Adrenal gland (tissue), 12 donors: Measurements from ENCODE around the gene NUP153. TPM values are rescaled to one million over a fixed set of nuclear protein-coding genes. Genes with fewer than 3 reads are reported as not detected.

ENCODE experiments used
- DNase-seq, 7 donors: peaks; one replicate each; pipeline ENCODE4 v3.0.0-alpha.2; 2019 to 2020
- H3K27ac ChIP-seq, 5 donors: fragments of 200-600 bp; sonication (generic) in 4 of 5; 1 replicate in 3 of 5; 2 replicates in 2 of 5; pipeline versions ENCODE4 v1.5.1 to v1.8.0; 2016 to 2020; ENCODE audit warnings: mild to moderate bottlenecking in 1 of 5
- H3K27me3 ChIP-seq: fragments of 200-600 bp; 2 replicates; pipeline ENCODE4 v1.8.0; 2021
- H3K36me3 ChIP-seq, 2 donors: fragments of 200-600 bp; replicated peaks in 1 of 2; 1 replicate in 1 of 2; 2 replicates in 1 of 2; pipeline versions ENCODE4 v1.5.1 to v1.8.0; 2018 to 2022
- H3K4me1 ChIP-seq, 2 donors: fragments of 200-600 bp; replicated peaks in 1 of 2; 1 replicate in 1 of 2; 2 replicates in 1 of 2; pipeline versions ENCODE4 v1.5.1 to v1.8.0; 2018 to 2021
- H3K4me3 ChIP-seq, 4 donors: fragments of 200-600 bp; sonication (generic) in 3 of 4; one replicate each; pipeline ENCODE4 v1.5.1; 2016 to 2018
- H3K9me3 ChIP-seq, 3 donors: fragments of 200-600 bp; sonication (generic) in 1 of 3; replicated peaks in 1 of 3; 1 replicate in 2 of 3; 2 replicates in 1 of 3; pipeline versions ENCODE4 v1.5.1 to v1.8.0; 2016 to 2021
- POLR2A ChIP-seq, 2 donors: fragments of 450-650 bp; IDR thresholded peaks; one replicate each; pipeline ENCODE4 v1.6.1; 2017; ENCODE audit warnings: antibody characterized with exemption in 2 of 2, mild to moderate bottlenecking in 2 of 2, moderate library complexity in 1 of 2
- WGBS, 4 donors: extraction: QIAGEN DNeasy Blood & Tissue Kit in 2 of 4; methylation state at CpG; one replicate each; pipeline versions ENCODE4 v1.1.5 to v1.1.7; 2013 to 2017; 5-methylcytosine and 5-hydroxymethylcytosine counted together
- intact Hi-C, 2 donors: fragments of 100-400 bp; cut with DNase I; formaldehyde crosslinking; loops; one replicate each; pipeline versions ENCODE4 v1.14.1 to v1.15.0; 2022 to 2023
- polyA plus RNA-seq, 3 donors: library from polyadenylated mRNA; stranded (reverse); fragments of 200-250 nt in 2 of 3; fragments of 350-450 nt in 1 of 3; fragmentation: Illumina TruSeq in 1 of 3; extraction: RNeasy Lipid Tissue Mini Kit (QIAGEN cat#74804) in 1 of 3; gene quantifications; one replicate each; pipeline ENCODE4 v1.2.3, GENCODE V29; 2013 to 2014
- total RNA-seq, 9 donors: library from RNA; depleted of rRNA in 4 of 9; stranded (reverse); fragments of >200 nt in 4 of 9; fragments of 120-200 nt in 1 of 9; fragmentation: NEBNext Ultra II Directional in 1 of 9; extraction: Animal tissue kit (Norgen Biotek cat#: 25700) in 1 of 9; gene quantifications; one replicate each; pipeline versions ENCODE4 v1.1.0 to v1.2.4, GENCODE V29; 2013 to 2023
- TF ChIP-seq, protein P1 (sequence below), 6 experiments: fragments of 450-650 bp in 4 of 6; fragments of 200-600 bp in 2 of 6; sonication (generic) in 1 of 6; IDR thresholded peaks; 1 replicate in 5 of 6; 2 replicates in 1 of 6; pipeline versions ENCODE4 v1.5.1 to v1.8.0; 2016 to 2021; ENCODE audit warnings: antibody characterized with exemption in 6 of 6, mild to moderate bottlenecking in 2 of 6, moderate library complexity in 1 of 6
- donor health status: healthy with polysubstance abuse.
- donor health status: Bipolar disorder and iron deficiency.
- donor health status: DM: yes; HTN: yes; CAD: no.
- donor health status: DM: no; HTN: no; CAD: no.
- donor health status: DM: no; HTN: no; CAD: no.
- donor health status: DM: yes; HTN: yes; CAD: no.

Gene NUP153
- total and polyA plus RNA-seq, 12 donors, result 4.6 to 31.4 (median 28.2) TPM

DNA sequence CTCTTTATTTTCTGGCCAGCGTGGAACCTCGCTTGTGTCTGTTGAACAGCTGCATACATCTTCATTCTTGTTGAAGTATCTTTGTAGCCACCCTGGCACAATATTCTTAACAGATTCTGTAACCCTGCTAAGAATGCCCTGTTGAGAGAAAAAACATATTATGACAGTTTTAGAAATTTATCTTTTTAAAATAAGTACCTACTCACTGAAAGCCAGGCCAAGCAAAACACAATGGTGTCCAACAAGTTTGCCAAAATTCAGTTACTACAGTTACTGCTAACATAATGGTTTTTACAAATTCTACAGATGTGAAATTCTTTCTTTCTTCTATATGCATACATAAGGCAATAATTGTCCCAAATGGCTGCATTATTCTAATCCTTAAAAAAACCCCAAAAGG, 18.2 kb downstream of the NUP153 start:
- TF ChIP-seq, protein P1, sequence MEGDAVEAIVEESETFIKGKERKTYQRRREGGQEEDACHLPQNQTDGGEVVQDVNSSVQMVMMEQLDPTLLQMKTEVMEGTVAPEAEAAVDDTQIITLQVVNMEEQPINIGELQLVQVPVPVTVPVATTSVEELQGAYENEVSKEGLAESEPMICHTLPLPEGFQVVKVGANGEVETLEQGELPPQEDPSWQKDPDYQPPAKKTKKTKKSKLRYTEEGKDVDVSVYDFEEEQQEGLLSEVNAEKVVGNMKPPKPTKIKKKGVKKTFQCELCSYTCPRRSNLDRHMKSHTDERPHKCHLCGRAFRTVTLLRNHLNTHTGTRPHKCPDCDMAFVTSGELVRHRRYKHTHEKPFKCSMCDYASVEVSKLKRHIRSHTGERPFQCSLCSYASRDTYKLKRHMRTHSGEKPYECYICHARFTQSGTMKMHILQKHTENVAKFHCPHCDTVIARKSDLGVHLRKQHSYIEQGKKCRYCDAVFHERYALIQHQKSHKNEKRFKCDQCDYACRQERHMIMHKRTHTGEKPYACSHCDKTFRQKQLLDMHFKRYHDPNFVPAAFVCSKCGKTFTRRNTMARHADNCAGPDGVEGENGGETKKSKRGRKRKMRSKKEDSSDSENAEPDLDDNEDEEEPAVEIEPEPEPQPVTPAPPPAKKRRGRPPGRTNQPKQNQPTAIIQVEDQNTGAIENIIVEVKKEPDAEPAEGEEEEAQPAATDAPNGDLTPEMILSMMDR (IDR thresholded peaks at IDR 0.05), result no peak
- TF ChIP-seq POLR2A (IDR thresholded peaks at IDR 0.05), result no peak
- H3K36me3 ChIP-seq, result peaks cover 0 to 4% of the 10 kb centered on the region in 2 donors
- no peak overlapping the region for H3K4me3 ChIP-seq
- no peak for DNase-seq
- intact Hi-C loops, result no loop called here
- 79 to 98% (median 93%) methylated on average over 2 of the region's 2 CpGs for WGBS, 4 donors
- no peak overlapping the region for H3K27ac ChIP-seq
- H3K9me3 ChIP-seq, result no peaks in the 10 kb centered on the region
- peaks cover 0 to 5% of the 10 kb centered on the region in 2 donors for H3K4me1 ChIP-seq
- no peaks in the 10 kb centered on the region for H3K27me3 ChIP-seq

DNA sequence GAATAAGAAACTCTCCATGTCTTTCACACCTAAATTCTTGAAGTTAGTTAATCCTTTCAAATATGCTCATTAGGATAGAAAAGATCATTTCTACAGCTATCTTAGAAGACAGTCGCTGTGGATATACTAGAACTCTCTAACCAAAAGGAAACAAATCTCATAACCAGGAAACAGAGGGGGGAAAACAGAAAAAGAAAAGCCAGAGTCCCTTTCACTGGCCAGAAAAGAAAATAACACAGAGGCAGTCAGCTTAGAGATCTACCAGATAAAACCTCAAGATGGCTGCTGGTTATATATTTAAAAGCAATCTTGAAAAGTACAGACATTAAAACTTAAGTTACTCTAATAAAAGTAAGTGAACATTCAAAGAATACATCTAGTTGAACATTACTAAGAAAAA, 19.6 kb downstream of the NUP153 start:
- H3K27ac ChIP-seq, result no peak overlapping the region
- TF ChIP-seq POLR2A (IDR thresholded peaks at IDR 0.05), result no peak
- TF ChIP-seq, protein P1 (IDR thresholded peaks at IDR 0.05), result no peak
- peaks cover 0 to 4% of the 10 kb centered on the region in 2 donors for H3K36me3 ChIP-seq
- H3K27me3 ChIP-seq, result no peaks in the 10 kb centered on the region
- intact Hi-C loops, result no loop called here
- peaks cover 0 to 5% of the 10 kb centered on the region in 2 donors for H3K4me1 ChIP-seq
- 77 to 96% (median 85%) methylated on average over 1 of the region's 1 CpG for WGBS, 4 donors
- no peaks in the 10 kb centered on the region for H3K9me3 ChIP-seq
- DNase-seq, result no peak
- H3K4me3 ChIP-seq, result no peak overlapping the region

DNA sequence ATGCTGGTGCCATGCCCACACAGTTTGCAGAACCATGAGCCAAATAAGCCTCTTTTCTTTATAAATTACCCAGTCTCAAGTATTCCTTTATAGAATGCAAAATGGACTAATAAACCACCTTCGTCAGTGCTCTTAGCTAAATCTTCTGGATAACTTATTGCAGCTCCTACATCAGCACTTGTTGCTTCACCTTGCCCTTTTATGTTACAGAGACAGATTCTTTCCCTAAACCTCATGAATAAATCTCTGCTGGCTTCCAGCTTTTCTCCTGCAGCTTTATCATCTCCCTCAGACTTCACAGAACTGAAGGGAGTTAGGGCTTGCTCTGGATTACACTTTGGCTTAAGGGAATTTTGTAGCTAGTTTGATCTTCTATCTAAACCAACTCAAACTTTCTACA, 22.6 kb downstream of the NUP153 start:
- Histone ChIP-seq H3K27me3 (no peaks in the 10 kb centered on the region), H3K36me3 (peaks cover 0 to 4% of the 10 kb centered on the region in 2 donors), H3K9me3 (no peaks in the 10 kb centered on the region), H3K4me1 (peaks cover 0 to 11% of the 10 kb centered on the region in 2 donors), H3K4me3 (no peak overlapping the region), H3K27ac (no peak overlapping the region)
- intact Hi-C loops, result no loop called here
- TF ChIP-seq, protein P1 (IDR thresholded peaks at IDR 0.05), result no peak
- no peak for TF ChIP-seq POLR2A (IDR thresholded peaks at IDR 0.05)
- DNase-seq, result no peak
- WGBS, 4 donors, result 94 to 100% (median 98%) methylated on average over 1 of the region's 1 CpG

DNA sequence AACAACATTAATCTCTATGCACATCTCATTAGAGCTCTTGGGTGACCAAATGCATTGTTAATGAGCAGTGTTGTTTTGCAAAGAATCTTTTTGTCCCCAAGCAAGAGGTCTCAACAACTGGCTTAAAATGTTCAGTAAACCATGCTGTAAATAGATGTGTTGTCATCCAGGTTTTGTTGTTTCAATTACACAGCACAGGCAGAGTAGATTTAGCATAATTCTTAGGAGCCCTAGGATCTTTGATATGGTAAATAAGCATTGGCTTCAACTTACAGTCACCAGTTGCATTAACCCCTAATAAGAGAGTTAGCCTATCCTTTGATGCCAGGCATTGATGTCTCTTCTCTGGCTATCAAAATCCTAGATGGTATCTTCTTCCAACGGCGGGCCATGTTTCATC, 23.3 kb downstream of the NUP153 start:
- H3K27ac ChIP-seq, result no peak overlapping the region
- H3K4me1 ChIP-seq, result peaks cover 0 to 13% of the 10 kb centered on the region in 2 donors
- H3K9me3 ChIP-seq, result no peaks in the 10 kb centered on the region
- peaks cover 0 to 4% of the 10 kb centered on the region in 2 donors for H3K36me3 ChIP-seq
- 94 to 97% (median 96%) methylated on average over 2 of the region's 2 CpGs for WGBS, 4 donors
- H3K4me3 ChIP-seq, result no peak overlapping the region
- intact Hi-C loops, result no loop called here
- H3K27me3 ChIP-seq, result no peaks in the 10 kb centered on the region
- no peak for DNase-seq
- no peak for TF ChIP-seq POLR2A (IDR thresholded peaks at IDR 0.05)
- TF ChIP-seq, protein P1 (IDR thresholded peaks at IDR 0.05), result no peak
